H9 (cell line): ENCODE data around the gene SIL1. TPM values are rescaled to one million over a fixed set of nuclear protein-coding genes. Genes with fewer than 3 reads are reported as not detected.

Experiments
- DNase-seq: peaks from one replicate; pipeline ENCODE4 v3.0.0-alpha.2; 2017
- H2AFZ ChIP-seq: one replicate; pipeline ENCODE4 v1.6.1; 2013; ENCODE audit warnings: mild to moderate bottlenecking, low read length, control low read depth, moderate library complexity
- H2AK5ac ChIP-seq: 2 replicates; pipeline ENCODE4 v1.6.1; 2013; ENCODE audit warnings: low read length, control low read depth, mixed read lengths; ENCODE audit not compliant: insufficient read length
- H2BK120ac ChIP-seq: one replicate; pipeline ENCODE4 v1.6.1; 2013; ENCODE audit warnings: low read depth, mild to moderate bottlenecking, low read length, control low read depth, inconsistent platforms; ENCODE audit not compliant: poor library complexity, severe bottlenecking
- H2BK12ac ChIP-seq: 2 replicates; pipeline ENCODE4 v1.6.1; 2013; ENCODE audit warnings: low read length, control low read depth, mixed read lengths, low read depth; ENCODE audit not compliant: insufficient read length
- H2BK15ac ChIP-seq: 2 replicates; pipeline ENCODE4 v1.6.1; 2013; ENCODE audit warnings: low read depth, low read length, control low read depth
- H2BK20ac ChIP-seq: one replicate; pipeline ENCODE4 v1.6.1; 2013; ENCODE audit warnings: low read depth, mild to moderate bottlenecking, low read length, control low read depth, inconsistent platforms; ENCODE audit not compliant: poor library complexity, severe bottlenecking
- H2BK5ac ChIP-seq: 2 replicates; pipeline ENCODE4 v1.6.1; 2013; ENCODE audit warnings: low read length, control low read depth, mixed read lengths; ENCODE audit not compliant: insufficient read length
- H3K14ac ChIP-seq: 2 replicates; pipeline ENCODE4 v1.6.1; 2013; ENCODE audit warnings: low read length, control low read depth; ENCODE audit not compliant: insufficient read depth
- H3K18ac ChIP-seq: 2 replicates; pipeline ENCODE4 v1.6.1; 2013; ENCODE audit warnings: low read depth, mild to moderate bottlenecking, mixed read lengths, low read length, control low read depth; ENCODE audit not compliant: insufficient read length
- H3K23ac ChIP-seq: 2 replicates; pipeline ENCODE4 v1.6.1; 2013; ENCODE audit warnings: low read length, control low read depth, mixed read lengths, low read depth; ENCODE audit not compliant: insufficient read length
- H3K23me2 ChIP-seq: 2 replicates; pipeline ENCODE4 v1.6.1; 2013; ENCODE audit warnings: low read depth, mild to moderate bottlenecking, mixed read lengths, low read length, control low read depth; ENCODE audit not compliant: insufficient read length, poor library complexity, severe bottlenecking
- H3K27ac ChIP-seq: 2 replicates; pipeline ENCODE4 v1.5.1; 2013; ENCODE audit warnings: low read length, control low read depth, mixed read lengths, low read depth; ENCODE audit not compliant: insufficient read length
- H3K27me3 ChIP-seq: 2 replicates; pipeline ENCODE4 v1.6.1; 2013; ENCODE audit warnings: low read length, control low read depth, inconsistent platforms; ENCODE audit not compliant: insufficient read depth
- H3K4ac ChIP-seq: 2 replicates; pipeline ENCODE4 v1.6.1; 2013; ENCODE audit warnings: low read depth, mild to moderate bottlenecking, control low read depth, inconsistent platforms, low read length, moderate library complexity
- H3K4me1 ChIP-seq: 2 replicates; pipeline ENCODE4 v1.6.1; 2013; ENCODE audit warnings: low read length, control low read depth, inconsistent platforms; ENCODE audit not compliant: insufficient read depth
- H3K4me2 ChIP-seq: 2 replicates; pipeline ENCODE4 v1.6.1; 2013; ENCODE audit warnings: low read length, control low read depth, mixed read lengths; ENCODE audit not compliant: insufficient read length, insufficient read depth
- H3K56ac ChIP-seq: 2 replicates; pipeline ENCODE4 v1.6.1; 2013; ENCODE audit warnings: low read depth, mild to moderate bottlenecking, mixed read lengths, low read length, control low read depth; ENCODE audit not compliant: insufficient read length
- H3K79me1 ChIP-seq: 2 replicates; pipeline ENCODE4 v1.6.1; 2013; ENCODE audit warnings: low read depth, mild to moderate bottlenecking, moderate library complexity, low read length, control low read depth, inconsistent platforms; ENCODE audit not compliant: insufficient read depth, poor library complexity, severe bottlenecking
- H3K79me2 ChIP-seq: 2 replicates; pipeline ENCODE4 v1.6.1; 2013; ENCODE audit warnings: low read length, control low read depth, inconsistent platforms; ENCODE audit not compliant: insufficient read depth
- H3K9ac ChIP-seq: 2 replicates; pipeline ENCODE4 v1.6.1; 2013; ENCODE audit warnings: low read length, control low read depth, mixed read lengths; ENCODE audit not compliant: insufficient read length; ENCODE audit errors: extremely low read depth
- H3K9me3 ChIP-seq: one replicate; pipeline ENCODE4 v1.6.1; 2013; ENCODE audit warnings: low read depth, low read length, inconsistent platforms; ENCODE audit not compliant: control insufficient read depth
- H3T11ph ChIP-seq: one replicate; pipeline ENCODE4 v1.6.1; 2013; ENCODE audit warnings: mild to moderate bottlenecking, low read length, control low read depth, inconsistent platforms
- H4K20me1 ChIP-seq: one replicate; pipeline ENCODE4 v1.6.1; 2013; ENCODE audit not compliant: control insufficient read depth, insufficient read length, insufficient read depth
- H4K5ac ChIP-seq: 2 replicates; pipeline ENCODE4 v1.6.1; 2013; ENCODE audit warnings: low read depth, mild to moderate bottlenecking, mixed read lengths, low read length, control low read depth; ENCODE audit not compliant: insufficient read length
- H4K8ac ChIP-seq: replicated peaks from 2 replicates; pipeline ENCODE4 v1.6.1; 2013; ENCODE audit warnings: low read length, control low read depth, mixed read lengths, low read depth; ENCODE audit not compliant: insufficient read length
- H4K91ac ChIP-seq: 2 replicates; pipeline ENCODE4 v1.6.1; 2013; ENCODE audit warnings: low read depth, mild to moderate bottlenecking, moderate library complexity, mixed read lengths, low read length, control low read depth; ENCODE audit not compliant: insufficient read length
- H3K27ac Mint-ChIP-seq, 3 experiments: 2 replicates in 2 of 3; 3 replicates in 1 of 3; pipeline ENCODE4 v1.8.0; 2020 to 2021; ENCODE audit warnings: mixed read lengths in 3 of 3, mild to moderate bottlenecking in 1 of 3, moderate library complexity in 1 of 3
- H3K27me3 Mint-ChIP-seq: 2 replicates; pipeline ENCODE4 v1.8.0; 2021; ENCODE audit warnings: low read depth, mild to moderate bottlenecking, moderate library complexity, mixed read lengths
- H3K36me3 Mint-ChIP-seq, 3 experiments: 2 replicates in 2 of 3; 3 replicates in 1 of 3; pipeline ENCODE4 v1.8.0; 2020 to 2021; ENCODE audit warnings: low read depth in 3 of 3, mixed read lengths in 3 of 3; ENCODE audit not compliant: insufficient read depth in 1 of 3
- H3K4me1 Mint-ChIP-seq, 2 experiments: 2 replicates each; pipeline ENCODE4 v1.8.0; 2020; ENCODE audit warnings: mixed read lengths in 2 of 2
- H3K4me3 Mint-ChIP-seq, 2 experiments: 2 replicates in 1 of 2; 3 replicates in 1 of 2; pipeline ENCODE4 v1.8.0; 2020 to 2021; ENCODE audit warnings: mild to moderate bottlenecking in 2 of 2, mixed read lengths in 2 of 2, moderate library complexity in 1 of 2
- H3K9me3 Mint-ChIP-seq, 2 experiments: 2 replicates in 1 of 2; 3 replicates in 1 of 2; pipeline ENCODE4 v1.8.0; 2020; ENCODE audit warnings: mild to moderate bottlenecking in 2 of 2, mixed read lengths in 2 of 2, moderate library complexity in 1 of 2
- WGBS: extraction: QIAGEN DNeasy Blood & Tissue Kit; methylation state at CpG from one replicate; pipeline ENCODE4 v1.1.7; 2013; ENCODE audit warnings: missing lambda C conversion rate, low lambda C conversion rate, mixed read lengths; ENCODE audit not compliant: insufficient read length; ENCODE audit errors: extremely low coverage; 5-methylcytosine and 5-hydroxymethylcytosine counted together
- total RNA-seq: library from RNA; stranded (reverse); gene quantifications from 2 replicates; pipeline ENCODE4 v1.2.1, GENCODE V29; 2021
- TF ChIP-seq, protein P1 (sequence below): fragments of 200-600 bp; sonication (generic); conservative IDR thresholded peaks from 3 replicates; pipeline ENCODE4 v1.8.0; 2021; ENCODE audit warnings: antibody characterized with exemption, mild to moderate bottlenecking

Gene SIL1
- total RNA-seq, 1 experiment from 2014 or later = 10.6 TPM

DNA sequence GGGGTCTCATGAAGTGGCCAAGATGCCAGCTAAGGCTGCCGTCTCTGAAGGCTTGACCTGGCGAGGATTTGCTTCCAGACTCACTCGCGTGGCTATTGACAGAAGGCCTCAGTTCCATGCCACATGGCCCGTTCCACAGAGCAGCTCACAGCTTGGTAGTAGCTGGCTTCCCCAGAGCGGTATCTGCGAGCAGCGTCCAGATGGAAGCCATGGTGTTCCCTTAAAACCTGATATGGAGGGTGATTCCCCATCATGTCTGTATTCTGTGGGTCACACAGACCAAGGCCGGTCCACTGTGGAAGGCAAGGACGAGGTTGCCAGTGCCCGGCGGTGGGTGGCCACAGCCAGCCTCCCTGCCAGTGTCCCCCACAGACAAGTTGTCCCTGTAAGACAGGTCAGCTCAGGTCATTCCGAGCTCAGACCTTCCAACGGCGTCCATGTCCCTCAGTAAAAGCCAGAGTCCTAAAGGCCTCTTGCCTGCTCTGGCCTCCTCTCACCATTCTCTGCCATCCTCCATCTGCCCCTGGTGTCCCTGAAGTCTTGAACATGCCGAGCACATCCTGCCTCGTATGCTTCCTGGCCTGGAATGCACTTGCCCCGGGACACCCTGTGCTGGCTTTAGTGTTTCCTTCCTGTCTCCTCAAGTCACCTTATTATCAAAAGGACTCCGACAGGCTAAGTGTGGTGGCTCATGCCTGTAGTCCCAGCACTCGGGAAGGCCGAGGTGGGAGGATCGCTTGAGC is 261.8 kb downstream of the SIL1 start:
- H3K23me2 ChIP-seq = no peaks in the 10 kb centered on the region
- H3K18ac ChIP-seq = no peak overlapping the region
- H2AFZ ChIP-seq = no peak overlapping the region
- H3K4me2 ChIP-seq = no peak overlapping the region
- TF ChIP-seq, protein P1, sequence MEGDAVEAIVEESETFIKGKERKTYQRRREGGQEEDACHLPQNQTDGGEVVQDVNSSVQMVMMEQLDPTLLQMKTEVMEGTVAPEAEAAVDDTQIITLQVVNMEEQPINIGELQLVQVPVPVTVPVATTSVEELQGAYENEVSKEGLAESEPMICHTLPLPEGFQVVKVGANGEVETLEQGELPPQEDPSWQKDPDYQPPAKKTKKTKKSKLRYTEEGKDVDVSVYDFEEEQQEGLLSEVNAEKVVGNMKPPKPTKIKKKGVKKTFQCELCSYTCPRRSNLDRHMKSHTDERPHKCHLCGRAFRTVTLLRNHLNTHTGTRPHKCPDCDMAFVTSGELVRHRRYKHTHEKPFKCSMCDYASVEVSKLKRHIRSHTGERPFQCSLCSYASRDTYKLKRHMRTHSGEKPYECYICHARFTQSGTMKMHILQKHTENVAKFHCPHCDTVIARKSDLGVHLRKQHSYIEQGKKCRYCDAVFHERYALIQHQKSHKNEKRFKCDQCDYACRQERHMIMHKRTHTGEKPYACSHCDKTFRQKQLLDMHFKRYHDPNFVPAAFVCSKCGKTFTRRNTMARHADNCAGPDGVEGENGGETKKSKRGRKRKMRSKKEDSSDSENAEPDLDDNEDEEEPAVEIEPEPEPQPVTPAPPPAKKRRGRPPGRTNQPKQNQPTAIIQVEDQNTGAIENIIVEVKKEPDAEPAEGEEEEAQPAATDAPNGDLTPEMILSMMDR = no peak
- H3K56ac ChIP-seq = no peak overlapping the region
- Mint-ChIP-seq H3K4me3 (no peak overlapping the region), H3K27ac (peak overlapping the region; percentile 14 to 90 (median 62); a peak in 3 of 7 replicates), H3K4me1 (peaks cover 32 to 41% of the 10 kb centered on the region in 2 experiments), H3K9me3 (no peaks in the 10 kb centered on the region), H3K27me3 (peaks cover 2% of the 10 kb centered on the region; the same call in 1 of the 2 replicates), H3K36me3 (peaks cover 28 to 48% (median 38%) of the 10 kb centered on the region in 3 experiments; a peak in 6 of 7 replicates)
- no peak overlapping the region for H3K9ac ChIP-seq
- no peak overlapping the region for H3T11ph ChIP-seq
- no peak overlapping the region for H2BK120ac ChIP-seq
- no peak for DNase-seq
- H2BK12ac ChIP-seq = no peak overlapping the region
- no peaks in the 10 kb centered on the region for H3K27me3 ChIP-seq
- H4K5ac ChIP-seq = no peak overlapping the region
- H3K9me3 ChIP-seq = no peaks in the 10 kb centered on the region
- H3K79me1 ChIP-seq = no peaks in the 10 kb centered on the region
- H3K23ac ChIP-seq = no peak overlapping the region
- no peak overlapping the region for H3K27ac ChIP-seq
- no peak overlapping the region for H3K4ac ChIP-seq
- H4K8ac ChIP-seq = no peak overlapping the region
- no CpG with 5 or more reads among the region's 22 CpGs for WGBS
- no peaks in the 10 kb centered on the region for H3K79me2 ChIP-seq
- no peaks in the 10 kb centered on the region; the same call in 1 of the 2 replicates for H3K4me1 ChIP-seq
- H2AK5ac ChIP-seq = no peak overlapping the region
- no peak overlapping the region for H3K14ac ChIP-seq
- no peak overlapping the region for H2BK15ac ChIP-seq
- H2BK5ac ChIP-seq = no peak overlapping the region
- H4K20me1 ChIP-seq = no peaks in the 10 kb centered on the region
- no peak overlapping the region for H2BK20ac ChIP-seq
- H4K91ac ChIP-seq = no peak overlapping the region
